Measurements from ENCODE around the gene DRAM2. TPM values are rescaled to one million over a fixed set of nuclear protein-coding genes. Genes with fewer than 3 reads are reported as not detected.

Gene DRAM2
- total RNA-seq: 10 to 100 TPM; 35.7 to 38.7 TPM
- 48.7 TPM for polyA plus RNA-seq (2013, experiment 1 of 2)
- 46.0 TPM for polyA plus RNA-seq (2013, experiment 2 of 2)
- 6.5 to 73.9 (median 42.1) reads per million in 172 experiments for total RNA-seq

GRCh38 chr1:111139956-111140679, at the start of gene DRAM2, which contains the start of gene CEPT1:
Gene DRAM2, minus strand, starts transcription at chr1:111140093. Its CDS starts 8,539 bp downstream, at chr1:111131554.
Gene CEPT1, plus strand, starts transcription at chr1:111140223. Its CDS starts 7,492 bp downstream, at chr1:111147715.
- no peak for TF ChIP-seq CTCF (IDR thresholded peaks at IDR 0.05)
- ATAC-seq (ENCODE audit: poor library complexity) (peak; percentile 77), DNase-seq (peak; percentile 80 to 96 (median 88))
- Mint-ChIP-seq H3K4me1 (ENCODE audit: low read depth) (peaks cover 65% of the 10 kb centered on the region), H3K36me3 (ENCODE audit: low read depth) (peaks cover 52% of the 10 kb centered on the region), H3K4me3 (peak within 1 kb of the TSS; percentile 100), H3K27me3 (no peaks in the 10 kb centered on the region), H3K9me3 (no peaks in the 10 kb centered on the region), H3K27ac (peak within 1 kb of the TSS; percentile 90)
- Histone ChIP-seq H3K27ac (ENCODE audit: low read depth in 1 of 2, low read length in 2 of 2) (peak within 1 kb of the TSS; percentile 80 to 91), H3K4me1 (ENCODE audit: insufficient read depth, low read length) (peaks cover 17% of the 10 kb centered on the region), H3K9me3 (ENCODE audit: control insufficient read depth in 1 of 2, insufficient read depth in 1 of 2, low read length in 2 of 2) (no peaks in the 10 kb centered on the region), H3K27me3 (ENCODE audit: control insufficient read depth in 1 of 2, insufficient read depth in 2 of 2, low read length in 2 of 2) (no peaks in the 10 kb centered on the region), H3K36me3 (ENCODE audit: insufficient read depth, low read length) (peaks cover 14% of the 10 kb centered on the region), H3K4me3 (ENCODE audit: low read length) (peak within 1 kb of the TSS; percentile 94)
- ChIA-PET POLR2A (interaction anchor here (0.6 to 3.2 kb wide), 22 partner anchors 10 to 453 kb away, joined by 3 to 28 read pairs (median 6); partner anchors contain the start of genes CD53 and LRIF1), CTCF (interaction anchor here (0.7 to 1.3 kb wide), 2 partner anchors 83 to 194 kb away, joined by 3 read pairs; no protein-coding TSS in a partner anchor)
- intact Hi-C loops (cut with DNase I, micrococcal nuclease): loop anchor here (1.0 to 10.0 kb wide), 9 partner anchors 37 to 735 kb away; partner anchors contain the start of genes ATP5PB (in 1 of the 2), DDX20 (in 1 of the 2), KCNA3 (in 1 of the 2) and LAMTOR5 (in 1 of the 2)

- ATAC-seq (ENCODE audit: poor library complexity) (no peak), DNase-seq (no peak)
- Mint-ChIP-seq H3K27me3 (no peaks in the 10 kb centered on the region), H3K27ac (peak overlapping the region; percentile 90), H3K4me3 (no peak overlapping the region), H3K9me3 (no peaks in the 10 kb centered on the region), H3K4me1 (ENCODE audit: low read depth) (peaks cover 94% of the 10 kb centered on the region), H3K36me3 (ENCODE audit: low read depth) (peaks cover 89% of the 10 kb centered on the region)
- peaks cover 69% of the 10 kb centered on the region for H3K36me3 ChIP-seq (ENCODE audit: insufficient read depth, low read length)
- no peak overlapping the region for H3K27ac ChIP-seq (ENCODE audit: low read depth in 1 of 2, low read length in 2 of 2)
- H3K4me1 ChIP-seq (ENCODE audit: insufficient read depth, low read length): peaks cover 31% of the 10 kb centered on the region
- no peaks in the 10 kb centered on the region for H3K27me3 ChIP-seq (ENCODE audit: control insufficient read depth in 1 of 2, insufficient read depth in 2 of 2, low read length in 2 of 2)
- no peak overlapping the region for H3K4me3 ChIP-seq (ENCODE audit: low read length)
- H3K9me3 ChIP-seq (ENCODE audit: control insufficient read depth in 1 of 2, insufficient read depth in 1 of 2, low read length in 2 of 2): no peaks in the 10 kb centered on the region
- intact Hi-C loops (cut with DNase I, micrococcal nuclease): loop anchor here (5.0 kb wide), 1 partner anchor 38 kb away; no protein-coding TSS in a partner anchor
- ChIA-PET POLR2A (interaction anchor here (1.3 to 8.7 kb wide), 6 partner anchors 9 to 149 kb away, joined by 3 to 125 read pairs (median 6); partner anchors contain the start of gene DENND2D), CTCF (no interaction called here)
- no peak for TF ChIP-seq CTCF (IDR thresholded peaks at IDR 0.05)
Observed at GRCh38 chr1:111184663-111185062, 44.8 kb upstream of the DRAM2 start.

- Histone ChIP-seq H3K9me3 (ENCODE audit: control insufficient read depth in 1 of 2, insufficient read depth in 1 of 2, low read length in 2 of 2) (no peaks in the 10 kb centered on the region), H3K4me3 (ENCODE audit: low read length) (no peak overlapping the region), H3K27me3 (ENCODE audit: control insufficient read depth in 1 of 2, insufficient read depth in 2 of 2, low read length in 2 of 2) (no peaks in the 10 kb centered on the region), H3K36me3 (ENCODE audit: insufficient read depth, low read length) (peaks cover 61% of the 10 kb centered on the region), H3K4me1 (ENCODE audit: insufficient read depth, low read length) (peaks cover 19% of the 10 kb centered on the region), H3K27ac (ENCODE audit: low read depth in 1 of 2, low read length in 2 of 2) (no peak overlapping the region)
- peaks cover 86% of the 10 kb centered on the region for H3K36me3 Mint-ChIP-seq (ENCODE audit: low read depth)
- TF ChIP-seq CTCF (IDR thresholded peaks at IDR 0.05): no peak
- ATAC-seq (ENCODE audit: poor library complexity) (no peak), DNase-seq (no peak)
- peaks cover 94% of the 10 kb centered on the region for H3K4me1 Mint-ChIP-seq (ENCODE audit: low read depth)
- ChIA-PET POLR2A (interaction anchor here (0.8 to 8.7 kb wide), 12 partner anchors 8 to 222 kb away, joined by 3 to 125 read pairs (median 5); partner anchors contain the start of gene DENND2D), CTCF (interaction anchor here (0.6 to 1.6 kb wide), 2 partner anchors 12 to 23 kb away, joined by 3 to 4 read pairs; no protein-coding TSS in a partner anchor)
- H3K27me3 Mint-ChIP-seq: no peaks in the 10 kb centered on the region
- intact Hi-C loops (cut with DNase I, micrococcal nuclease): no loop called here
- H3K9me3 Mint-ChIP-seq: no peaks in the 10 kb centered on the region
- H3K27ac Mint-ChIP-seq: peak overlapping the region; percentile 86
- no peak overlapping the region for H3K4me3 Mint-ChIP-seq
Observed at GRCh38 chr1:111183308-111184069, 43.6 kb upstream of the DRAM2 start.
